GM18868 (cell line): ENCODE results near the gene SGPP1.
"Not testable (repeated sequence)": the region's sequence is repeated elsewhere in the genome, so short reads cannot be mapped to it uniquely, and the experiment has no call there.

Experiments used
- ATAC-seq: cut with Tn5 transposase; IDR thresholded peaks from one replicate; pipeline ENCODE4 v1.9.1; 2021; ENCODE audit warnings: mild to moderate bottlenecking, moderate library complexity; ENCODE audit not compliant: unreplicated experiment

SGPP1 gene

DNA sequence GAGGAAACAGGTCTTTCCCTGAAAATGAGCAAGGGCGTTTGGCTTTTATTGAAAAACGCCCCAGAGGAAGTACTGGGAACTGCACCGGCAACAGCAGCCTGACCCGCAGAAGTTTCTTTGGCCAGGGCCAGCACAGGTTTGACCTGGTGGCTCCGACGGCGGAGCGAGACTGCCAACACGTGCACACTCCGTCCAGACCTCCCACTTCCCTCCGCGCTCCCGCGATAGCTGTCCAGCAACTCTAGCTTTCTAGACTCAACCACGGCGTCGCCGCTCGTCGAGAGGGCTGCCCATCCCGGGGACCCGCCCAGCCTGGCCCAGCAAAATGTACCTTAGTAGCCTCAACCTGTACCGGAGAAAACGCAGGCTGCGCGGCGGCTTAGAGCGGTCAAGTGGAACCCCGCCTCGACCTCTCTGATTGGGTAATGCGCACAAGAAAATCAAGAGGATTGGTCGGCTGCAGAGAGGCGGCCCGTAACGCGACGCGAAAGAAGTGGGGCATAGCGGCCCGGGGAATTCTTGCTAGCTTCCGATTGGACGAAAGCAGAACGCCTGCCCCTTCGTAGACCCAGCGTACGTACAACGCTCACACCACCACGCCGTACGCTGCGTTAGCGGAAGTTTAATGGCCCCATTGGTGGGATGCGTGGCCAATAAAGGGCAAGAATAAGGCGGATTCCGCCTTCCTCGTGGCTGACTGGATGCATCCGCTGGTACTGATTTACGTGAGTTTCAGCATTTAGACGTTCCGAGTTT is 86.2 kb downstream of the SGPP1 start, which contains the start of gene WDR89:
WDR89 (minus strand) TSS at position 399 of the 756 bp plus-strand sequence. CDS start 41,929 bp downstream, outside the sequence.
- ATAC-seq, result peak; percentile 85

DNA sequence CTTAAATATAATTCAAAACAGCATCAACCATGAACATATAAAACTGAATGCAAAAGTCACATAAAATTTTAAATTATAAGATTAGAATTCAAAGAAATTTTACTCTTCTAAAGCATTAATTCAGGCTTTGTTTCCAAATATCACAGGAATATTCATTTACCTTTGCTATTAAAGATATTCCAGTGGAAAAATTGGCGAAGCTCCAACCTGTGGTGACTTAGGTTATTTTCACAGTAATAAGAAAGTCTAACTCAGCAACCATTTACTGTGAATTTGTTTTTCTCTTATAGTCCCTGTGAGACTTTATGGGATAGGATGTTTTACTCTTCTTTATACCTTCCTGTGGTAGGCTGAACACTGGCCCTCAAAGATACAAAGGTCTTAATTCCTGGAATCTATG is 89.4 kb downstream of the SGPP1 start:
- ATAC-seq, result no peak

DNA sequence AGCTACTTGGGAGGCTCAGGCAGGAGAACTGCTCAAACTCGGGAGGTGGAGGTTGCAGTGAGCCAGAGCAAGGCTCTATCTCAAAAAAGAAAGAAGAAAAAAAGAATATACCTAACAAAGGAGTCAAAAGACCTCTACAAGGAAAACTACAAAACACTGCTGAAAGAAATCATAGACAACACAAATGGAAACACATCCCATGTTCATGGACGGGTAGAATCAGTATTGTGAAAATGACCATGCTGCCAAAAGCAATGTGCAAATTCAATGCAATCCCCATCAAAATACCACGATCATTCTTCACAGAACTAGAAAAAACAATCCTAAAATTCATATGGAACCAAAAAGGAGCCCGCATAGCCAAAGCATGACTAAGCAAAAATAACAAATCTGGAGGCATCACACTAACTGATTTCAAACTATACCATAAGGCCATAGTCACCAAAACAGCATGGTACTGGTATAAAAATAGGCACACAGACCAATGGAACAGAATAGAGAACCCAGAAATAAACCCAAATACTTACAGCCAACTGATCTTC is 91.7 kb downstream of the SGPP1 start:
- not testable (repeated sequence) for ATAC-seq
